C4-2B (cell line): ENCODE results near the gene DDIT3.

Experiments used
- CTCF ChIP-seq: fragments of 450-650 bp; conservative IDR thresholded peaks from 2 replicates; pipeline ENCODE4 v1.5.1; 2017; ENCODE audit warnings: mild to moderate bottlenecking
- ZFX ChIP-seq: fragments of 450-650 bp; IDR thresholded peaks from 2 replicates; pipeline ENCODE4 v1.6.1; 2017

- TF ChIP-seq CTCF = no peak
- no peak for TF ChIP-seq ZFX
These were observed 43.0 kb upstream of the DDIT3 start for GRCh38 chr12:57563358-57563757.
